ENCODE measurements around the gene GPR35. TPM values are rescaled to one million over a fixed set of nuclear protein-coding genes. Genes with fewer than 3 reads are reported as not detected.

GPR35 gene
- total and polyA plus RNA-seq, 10 of the 15 experiments (the other 5 are each of a cell fraction or from before 2014, with no cell fraction given), result 0.14 to 1.6 (median 0.75) TPM; not detected in 3

- DNase-seq (ENCODE audit: low read depth, low spot score) (no peak), ATAC-seq (no peak), FAIRE-seq (no peak)
- Histone ChIP-seq H3K36me3 (ENCODE audit: control insufficient read depth in 2 of 2, insufficient read depth in 2 of 2, low read length in 1 of 2) (peaks cover 0 to 11% of the 10 kb centered on the region in 2 experiments; a peak in 3 of 4 replicates), H3K9ac (ENCODE audit: control insufficient read depth, insufficient read depth, low read length) (no peak overlapping the region), H4K20me1 (ENCODE audit: control insufficient read depth, insufficient read depth) (no peaks in the 10 kb centered on the region), H3K27ac (ENCODE audit: control insufficient read depth, insufficient read depth) (no peak overlapping the region), H3K27me3 (replicated peaks in 1 of 2; ENCODE audit: control insufficient read depth in 2 of 2, insufficient read depth in 2 of 2, low read length in 1 of 2) (no peaks in the 10 kb centered on the region), H3K79me2 (ENCODE audit: control insufficient read depth, insufficient read depth, low read length) (no peaks in the 10 kb centered on the region), H3K4me2 (ENCODE audit: control insufficient read depth, insufficient read depth) (no peak overlapping the region), H2AFZ (ENCODE audit: control insufficient read depth, low read depth, low read length) (no peak overlapping the region), H3K4me3 (no peak overlapping the region), H3K9me3 (replicated peaks; ENCODE audit: control insufficient read depth, insufficient read depth, low read length) (no peaks in the 10 kb centered on the region), H3K4me1 (ENCODE audit: control insufficient read depth, insufficient read depth, low read length) (no peaks in the 10 kb centered on the region)
- BruUV-seq (replicated peaks), result no TSS peak
- WGBS (ENCODE audit: insufficient coverage, insufficient replicate concordance, low lambda C conversion rate, missing lambda C conversion rate), result 93% methylated on average over 11 of the region's 11 CpGs
- POLR2A ChIA-PET, result no interaction called here
- RAD21 ChIA-PET (ENCODE audit: unreplicated experiment), result no interaction called here
- in situ Hi-C loops (cut with MboI), result no loop called here
- intact Hi-C loops (cut with micrococcal nuclease; ENCODE audit: unreplicated experiment), result no loop called here
- TF ChIP-seq POLR2AphosphoS2 (IDR thresholded peaks at IDR 0.05; ENCODE audit: low read depth, low read length) (no peak), POLR2A (IDR thresholded peaks at IDR 0.05; ENCODE audit: low read depth, low read length) (peak; percentile 25; the same call in 1 of the 2 replicates)
- CTCF ChIA-PET, result interaction anchor here (1.2 kb wide), 1 partner anchor 13 kb away, joined by 6 read pairs; no protein-coding TSS in a partner anchor
- SMC1A ChIA-PET (ENCODE audit: uncharacterized antibody, unreplicated experiment), result no interaction called here
Measured at GRCh38 chr2:240601831-240602160, 23.5 kb upstream of the GPR35 start.

- intact Hi-C loops (cut with micrococcal nuclease; ENCODE audit: unreplicated experiment) (no loop called here), in situ Hi-C loops (cut with MboI) (no loop called here)
- no peak overlapping the region for H3K9ac ChIP-seq (ENCODE audit: control insufficient read depth, insufficient read depth, low read length)
- no peaks in the 10 kb centered on the region for H3K79me2 ChIP-seq (ENCODE audit: control insufficient read depth, insufficient read depth, low read length)
- H3K27me3 ChIP-seq (replicated peaks in 1 of 2; ENCODE audit: control insufficient read depth in 2 of 2, insufficient read depth in 2 of 2, low read length in 1 of 2), result no peaks in the 10 kb centered on the region
- H2AFZ ChIP-seq (ENCODE audit: control insufficient read depth, low read depth, low read length), result no peak overlapping the region
- no peak overlapping the region for H3K4me2 ChIP-seq (ENCODE audit: control insufficient read depth, insufficient read depth)
- FAIRE-seq, result no peak
- WGBS (ENCODE audit: insufficient coverage, insufficient replicate concordance, low lambda C conversion rate, missing lambda C conversion rate), result 89% methylated on average over 30 of the region's 32 CpGs
- H3K9me3 ChIP-seq (replicated peaks; ENCODE audit: control insufficient read depth, insufficient read depth, low read length), result no peaks in the 10 kb centered on the region
- H3K36me3 ChIP-seq (ENCODE audit: control insufficient read depth in 2 of 2, insufficient read depth in 2 of 2, low read length in 1 of 2), result peaks cover 0 to 11% of the 10 kb centered on the region in 2 experiments; a peak in 3 of 4 replicates
- CTCF ChIA-PET, result interaction anchor here (1.0 to 1.2 kb wide), 2 partner anchors 14 to 151 kb away, joined by 3 to 6 read pairs; no protein-coding TSS in a partner anchor
- no peak for TF ChIP-seq IKZF1 (conservative IDR thresholded peaks at IDR 0.05)
- TF ChIP-seq PAX8 (IDR thresholded peaks at IDR 0.05), result no peak
- TF ChIP-seq CEBPB (IDR thresholded peaks at IDR 0.05; ENCODE audit: borderline replicate concordance in 1 of 2, low read depth in 2 of 2, low read length in 2 of 2), result no peak
- no peak for TF ChIP-seq NR2C1 (IDR thresholded peaks at IDR 0.05)
- TF ChIP-seq ATF3 (IDR thresholded peaks at IDR 0.05; ENCODE audit: borderline replicate concordance, extremely low read depth, low read depth, low read length), result no peak
- TF ChIP-seq CBFB (IDR thresholded peaks at IDR 0.05; ENCODE audit: low read depth), result no peak
- TF ChIP-seq SREBF1 (IDR thresholded peaks at IDR 0.05; ENCODE audit: low read length), result no peak
- no peak for TF ChIP-seq DPF2 (IDR thresholded peaks at IDR 0.05)
- peak; percentile 46 for TF ChIP-seq POLR2A (IDR thresholded peaks at IDR 0.05; ENCODE audit: low read depth, low read length)
- ATAC-seq, result no peak
- RAD21 ChIA-PET (ENCODE audit: unreplicated experiment), result no interaction called here
- SMC1A ChIA-PET (ENCODE audit: uncharacterized antibody, unreplicated experiment), result no interaction called here
- H3K4me1 ChIP-seq (ENCODE audit: control insufficient read depth, insufficient read depth, low read length), result no peaks in the 10 kb centered on the region
- no peaks in the 10 kb centered on the region for H4K20me1 ChIP-seq (ENCODE audit: control insufficient read depth, insufficient read depth)
- BruUV-seq (replicated peaks), result no TSS peak
- no peak for DNase-seq (ENCODE audit: low read depth, low spot score)
- POLR2A ChIA-PET, result no interaction called here
- no peak overlapping the region for H3K4me3 ChIP-seq
- no peak overlapping the region for H3K27ac ChIP-seq (ENCODE audit: control insufficient read depth, insufficient read depth)
Measured at GRCh38 chr2:240602266-240603050, 22.8 kb upstream of the GPR35 start.

All from GM12878 (cell line).